ENCODE data around the gene NPL.

Gene NPL

DNA sequence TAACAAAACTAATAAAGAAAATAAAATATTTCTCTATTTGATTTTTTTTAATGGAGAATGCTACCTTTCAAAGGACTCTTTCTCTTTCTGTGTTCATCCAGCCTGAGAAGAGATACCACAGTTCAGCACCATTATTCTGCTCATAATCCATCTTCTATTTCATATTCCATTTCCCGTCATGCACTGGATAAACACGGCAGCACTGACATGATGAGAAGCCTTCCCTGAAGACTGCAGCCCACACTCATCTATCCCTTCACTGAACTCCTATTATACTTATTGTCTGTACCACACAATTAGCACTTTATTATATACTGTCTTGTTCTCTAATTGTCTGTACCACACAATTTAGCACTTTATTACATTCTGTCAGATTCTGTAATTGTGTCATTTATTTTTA, 10.7 kb upstream of the NPL start:
- no peak for TF ChIP-seq CTCF (conservative IDR thresholded peaks at IDR 0.05; ENCODE audit: low read depth, low read length)
- H3K4me3 ChIP-seq (ENCODE audit: low read length): no peak overlapping the region
- DNase-seq (ENCODE audit: low read depth): no peak

- DNase-seq (ENCODE audit: low read depth): no peak
- no peak overlapping the region for H3K4me3 ChIP-seq (ENCODE audit: low read length)
- no peak for TF ChIP-seq CTCF (conservative IDR thresholded peaks at IDR 0.05; ENCODE audit: low read depth, low read length)
Measured at GRCh38 chr1:182779530-182779929, 10.0 kb upstream of the NPL start.

- H3K4me3 ChIP-seq (ENCODE audit: low read length): no peak overlapping the region
- no peak for DNase-seq (ENCODE audit: low read depth)
- peak; percentile 77 for TF ChIP-seq CTCF (conservative IDR thresholded peaks at IDR 0.05; ENCODE audit: low read depth, low read length)
Measured at GRCh38 chr1:182781841-182782586, 7.6 kb upstream of the NPL start.

DNA sequence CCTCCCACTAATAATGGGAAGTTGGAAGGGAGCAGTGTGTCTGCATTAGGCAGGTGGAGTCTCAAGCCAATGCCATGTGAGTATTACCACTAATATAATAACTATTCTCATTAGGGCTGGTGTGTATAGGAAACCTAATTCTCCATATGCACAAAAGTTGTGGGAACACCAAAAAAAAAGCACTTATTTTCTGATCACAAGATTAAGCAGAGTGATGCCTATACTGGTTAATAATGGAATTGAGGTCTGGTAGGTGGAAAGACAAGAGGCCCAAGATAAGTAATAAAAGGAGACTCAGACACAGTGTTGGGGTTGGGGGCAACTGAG, 7.0 kb upstream of the NPL start:
- no peak overlapping the region for H3K4me3 ChIP-seq (ENCODE audit: low read length)
- no peak for DNase-seq (ENCODE audit: low read depth)
- TF ChIP-seq CTCF (conservative IDR thresholded peaks at IDR 0.05; ENCODE audit: low read depth, low read length): no peak

DNA sequence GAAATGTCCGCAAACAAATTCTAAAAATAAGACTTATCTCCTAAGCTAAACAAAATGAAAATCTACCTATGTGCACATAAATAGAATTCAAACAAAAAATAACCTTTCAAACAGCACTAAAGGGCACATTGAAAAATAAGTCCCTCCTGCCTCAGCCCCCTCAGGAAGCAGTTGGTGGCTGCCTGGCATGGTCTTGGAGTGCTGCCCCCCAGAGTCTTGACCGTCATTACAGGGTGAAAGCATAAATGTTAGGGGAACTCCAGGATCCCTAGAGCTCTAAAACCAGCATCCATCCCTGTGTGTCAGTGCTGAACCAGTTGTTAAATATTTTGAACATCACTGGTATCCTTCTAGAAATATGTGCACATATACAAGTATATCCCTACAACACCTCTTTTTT, 6.5 kb upstream of the NPL start:
- TF ChIP-seq CTCF (conservative IDR thresholded peaks at IDR 0.05; ENCODE audit: low read depth, low read length): no peak
- no peak for DNase-seq (ENCODE audit: low read depth)
- H3K4me3 ChIP-seq (ENCODE audit: low read length): no peak overlapping the region

GRCh38 chr1:182784556-182785171, 4.9 kb upstream of the NPL start:
- TF ChIP-seq CTCF (conservative IDR thresholded peaks at IDR 0.05; ENCODE audit: low read depth, low read length): peak; percentile 73
- H3K4me3 ChIP-seq (ENCODE audit: low read length): no peak overlapping the region
- DNase-seq (ENCODE audit: low read depth): no peak

GRCh38 chr1:182785181-182785580, 4.4 kb upstream of the NPL start:
- DNase-seq (ENCODE audit: low read depth): no peak
- no peak overlapping the region for H3K4me3 ChIP-seq (ENCODE audit: low read length)
- TF ChIP-seq CTCF (conservative IDR thresholded peaks at IDR 0.05; ENCODE audit: low read depth, low read length): no peak
